Stimulated activated CD8-positive, alpha-beta memory T cell treated with anti-CD3 and anti-CD28 coated beads, Interleukin-15, amount 100 ng/mL, for 48 hours (primary cell): ENCODE data around the gene ZNF516.

Experiments
- DNase-seq, 2 donors: peaks; one replicate each; pipeline ENCODE4 v3.0.0-alpha.2; 2020; ENCODE audit warnings: low read depth in 2 of 2

The ZNF516 gene

DNA sequence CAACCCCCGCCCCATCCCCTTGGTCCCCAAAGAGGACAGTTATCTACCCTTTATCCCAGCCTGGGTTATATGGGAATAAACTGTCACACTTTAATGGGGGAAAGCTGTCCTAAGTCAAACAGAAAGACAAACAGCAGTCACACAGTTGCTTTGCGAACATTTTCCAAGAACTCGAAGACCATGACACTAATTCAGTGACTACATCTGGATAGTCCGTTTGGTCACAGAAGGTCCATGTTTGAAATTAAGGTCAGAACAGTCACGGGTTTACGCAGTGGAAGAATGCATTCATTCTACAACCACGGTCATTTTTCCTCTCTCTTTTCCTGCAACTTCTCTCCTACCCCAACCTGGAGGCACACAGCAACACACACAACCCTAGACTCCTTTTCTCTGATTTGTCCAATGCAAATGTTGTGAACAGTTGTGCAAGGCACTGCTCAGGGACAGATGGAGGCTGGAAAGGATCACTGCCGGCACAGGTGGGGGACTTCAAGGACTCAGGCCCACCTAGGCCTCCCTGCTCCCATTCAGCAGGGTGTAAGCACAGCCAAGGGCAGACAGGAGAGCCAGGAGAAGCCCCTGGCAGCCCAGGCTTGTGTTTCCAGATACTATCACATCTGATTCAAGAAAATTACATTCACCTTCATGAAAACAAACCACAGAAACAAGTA is 39.9 kb downstream of the ZNF516 start:
- DNase-seq: no peak

DNA sequence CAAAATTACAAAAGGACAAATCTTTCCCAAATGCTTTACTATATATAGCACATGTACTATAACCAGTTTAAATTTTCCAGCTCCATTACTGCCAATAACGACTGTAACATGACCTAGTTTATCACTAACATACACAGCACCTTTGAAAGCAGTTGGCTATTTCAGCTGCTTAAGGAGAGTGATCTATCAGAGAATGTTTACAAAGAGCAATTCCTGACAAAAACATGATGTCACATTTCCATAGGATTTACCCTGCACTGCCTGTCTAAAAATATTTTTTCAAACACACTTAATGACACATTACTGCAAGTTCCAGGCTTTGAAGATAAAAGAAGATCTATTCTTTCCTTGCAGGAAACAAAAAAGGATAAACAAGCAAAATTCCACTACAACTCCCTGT is 40.6 kb downstream of the ZNF516 start:
- DNase-seq: no peak

DNA sequence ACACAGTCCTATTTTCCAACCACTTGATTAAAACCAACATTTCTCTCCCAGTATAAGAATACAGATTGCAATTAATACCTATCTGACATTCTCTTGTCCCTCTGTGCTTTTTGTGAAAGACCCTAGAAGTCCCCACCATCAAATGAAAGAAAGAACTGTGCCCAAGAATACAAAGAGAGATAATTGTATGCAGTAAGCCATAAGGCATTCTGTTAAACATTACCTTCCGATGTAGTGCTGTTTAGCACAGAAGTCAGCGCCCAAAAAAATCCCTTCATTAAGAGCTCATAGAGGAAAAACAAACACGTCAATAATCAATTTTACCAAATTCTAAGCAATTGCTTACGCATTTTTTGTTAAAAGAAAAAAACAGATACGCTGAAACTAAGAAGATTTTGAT is 41.1 kb downstream of the ZNF516 start:
- DNase-seq: no peak

GRCh38 chr18:76453057-76453561 is 41.9 kb downstream of the ZNF516 start:
- DNase-seq: no peak

DNA sequence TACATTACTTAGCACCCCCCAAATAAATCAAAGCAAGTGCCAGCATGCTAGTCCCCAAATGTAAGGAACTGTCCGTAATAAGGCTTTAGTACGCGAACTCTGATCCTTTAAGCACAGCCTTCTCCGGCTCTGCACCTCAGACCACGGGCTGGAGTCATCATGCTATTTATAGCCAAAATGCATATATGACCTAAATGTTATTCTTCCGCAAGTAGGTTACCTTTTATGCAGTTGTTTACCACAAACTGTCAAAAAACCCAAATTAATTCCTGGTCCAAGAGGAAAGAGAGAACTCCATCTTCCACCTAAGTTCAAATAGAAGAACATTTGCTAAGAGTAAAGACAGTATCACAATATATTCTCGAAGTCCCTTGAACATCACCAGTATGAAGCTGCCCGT is 42.7 kb downstream of the ZNF516 start:
- DNase-seq: no peak

GRCh38 chr18:76451396-76452331 is 43.4 kb downstream of the ZNF516 start:
- DNase-seq: no peak

DNA sequence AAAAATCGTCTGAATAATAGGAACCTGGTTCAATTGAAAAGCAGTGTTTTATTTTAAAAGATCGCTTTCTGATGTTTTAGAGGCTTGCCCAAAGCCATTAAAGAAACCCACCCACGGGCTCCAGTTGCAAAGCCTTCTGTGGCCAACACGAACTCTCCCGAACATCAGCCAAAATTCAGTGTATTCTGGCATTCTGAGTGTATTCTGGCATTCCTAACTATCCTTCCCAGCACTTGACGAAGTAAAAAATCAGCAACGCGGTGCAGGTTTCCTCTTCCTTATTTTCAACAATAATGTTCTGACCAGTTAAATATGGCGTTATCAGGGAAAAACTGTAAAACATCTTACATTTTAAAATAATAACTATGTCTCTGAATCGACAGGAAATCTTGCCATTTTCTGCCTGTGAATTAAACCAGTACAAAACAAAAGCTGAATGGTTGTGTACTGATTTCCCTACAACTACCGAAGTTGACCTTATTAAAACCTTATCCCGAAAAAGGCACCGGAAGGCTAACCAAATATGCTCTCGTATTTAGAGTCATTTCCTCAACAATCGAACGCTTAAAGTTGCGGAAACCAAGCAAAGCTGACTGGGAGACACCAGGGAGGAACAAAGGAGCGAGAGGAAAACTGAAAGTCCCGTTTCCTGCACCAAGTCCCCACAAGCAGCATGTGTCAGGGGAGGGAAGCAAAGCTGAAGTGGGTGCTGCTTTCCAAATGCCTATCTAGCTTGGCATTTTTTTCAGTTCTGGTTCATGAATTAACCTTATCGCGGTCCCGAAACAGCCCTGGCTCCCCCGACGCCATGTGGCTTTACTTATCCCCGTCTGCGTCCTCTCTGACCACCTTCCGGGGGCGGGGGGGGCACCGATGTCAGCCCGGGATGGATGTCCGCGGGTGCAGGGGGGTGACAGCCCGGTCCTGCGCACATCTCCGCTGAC is 44.3 kb downstream of the ZNF516 start:
- peak in 1 of 2 donors; percentile 14 for DNase-seq

DNA sequence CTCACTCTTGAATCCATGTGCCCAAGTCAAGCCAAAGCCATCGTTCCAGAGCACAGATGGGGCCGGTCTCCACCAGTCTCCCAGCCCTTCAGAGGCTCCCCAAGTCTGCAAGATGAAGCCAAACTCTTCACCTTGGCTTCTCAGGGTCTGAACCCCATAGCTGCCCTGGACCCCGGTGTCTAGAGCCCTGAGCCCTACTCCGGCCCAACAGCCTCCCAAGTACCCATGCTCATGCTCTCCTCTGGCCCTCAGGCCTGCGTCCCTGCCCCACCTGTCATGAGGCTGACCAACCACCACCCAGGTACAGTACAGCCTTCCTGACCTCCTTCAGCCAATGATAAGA is 46.0 kb downstream of the ZNF516 start:
- DNase-seq: no peak

DNA sequence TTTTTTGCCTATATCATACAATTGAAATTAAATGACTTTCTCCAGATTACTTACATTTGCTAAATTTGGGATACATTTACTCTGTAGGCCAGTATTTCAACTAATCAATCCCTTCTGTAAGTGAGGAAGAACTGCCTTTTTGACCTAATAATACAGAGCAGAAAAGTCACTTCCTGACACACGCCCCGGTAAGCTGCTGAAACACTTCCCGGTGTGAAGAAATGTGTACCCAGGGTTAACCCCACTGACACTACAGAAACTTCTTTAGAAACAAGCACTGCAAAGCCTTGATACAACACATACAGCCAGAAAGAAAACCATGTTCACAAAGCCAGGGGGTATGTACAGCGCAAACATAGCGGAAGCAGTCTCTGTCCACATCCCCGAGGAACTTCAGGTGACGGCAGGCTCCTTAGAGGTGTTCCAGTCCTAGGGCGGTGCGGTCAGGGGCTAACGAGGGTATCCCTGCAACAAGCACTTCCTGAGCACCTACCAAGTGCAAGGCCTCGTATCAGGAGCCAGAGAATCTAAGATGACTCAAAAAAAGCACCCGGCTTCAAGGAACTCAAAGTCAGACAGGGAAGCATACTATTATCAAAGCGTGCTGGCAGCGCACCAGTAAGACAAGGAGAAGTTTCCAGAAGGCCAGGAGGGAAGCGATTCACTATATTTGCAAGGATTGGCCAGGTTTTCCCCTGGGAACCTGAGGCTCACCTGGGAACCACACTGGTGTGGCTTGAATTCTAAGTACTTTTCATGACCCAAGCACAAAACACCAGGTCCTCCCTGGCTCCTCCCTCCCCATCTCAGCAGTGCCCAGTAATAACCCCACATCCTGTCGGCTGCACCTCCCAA is 46.6 kb downstream of the ZNF516 start:
- DNase-seq: no peak

DNA sequence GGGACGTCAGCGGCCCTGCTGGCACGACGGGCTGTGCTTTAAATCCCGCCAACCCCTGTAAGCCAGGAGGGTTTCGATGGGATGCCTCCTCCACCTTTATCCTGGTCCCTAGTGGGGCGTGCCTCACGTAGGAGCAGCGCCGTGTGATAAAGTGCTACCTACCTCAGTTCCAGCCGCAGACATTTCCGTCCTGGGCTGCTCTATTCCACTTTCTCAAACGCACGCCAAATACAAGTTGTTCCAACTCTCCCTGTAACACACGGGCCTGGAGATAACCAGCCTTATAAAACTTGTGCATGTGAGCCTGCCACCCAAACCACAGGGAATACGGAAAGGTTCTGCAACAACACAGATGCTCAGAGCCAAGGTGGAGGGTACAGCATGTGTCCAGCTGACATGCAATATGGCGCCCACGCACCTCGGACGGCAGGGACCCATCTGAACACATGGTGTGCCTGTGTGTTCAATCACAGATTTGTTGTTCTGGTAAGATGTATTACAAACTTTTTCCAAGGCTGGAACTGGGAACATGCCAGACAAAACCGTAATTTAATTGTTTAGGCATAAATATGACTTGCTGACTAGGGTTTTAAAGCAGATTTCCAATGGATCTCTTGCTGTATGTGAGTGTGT is 47.7 kb downstream of the ZNF516 start:
- DNase-seq: no peak

DNA sequence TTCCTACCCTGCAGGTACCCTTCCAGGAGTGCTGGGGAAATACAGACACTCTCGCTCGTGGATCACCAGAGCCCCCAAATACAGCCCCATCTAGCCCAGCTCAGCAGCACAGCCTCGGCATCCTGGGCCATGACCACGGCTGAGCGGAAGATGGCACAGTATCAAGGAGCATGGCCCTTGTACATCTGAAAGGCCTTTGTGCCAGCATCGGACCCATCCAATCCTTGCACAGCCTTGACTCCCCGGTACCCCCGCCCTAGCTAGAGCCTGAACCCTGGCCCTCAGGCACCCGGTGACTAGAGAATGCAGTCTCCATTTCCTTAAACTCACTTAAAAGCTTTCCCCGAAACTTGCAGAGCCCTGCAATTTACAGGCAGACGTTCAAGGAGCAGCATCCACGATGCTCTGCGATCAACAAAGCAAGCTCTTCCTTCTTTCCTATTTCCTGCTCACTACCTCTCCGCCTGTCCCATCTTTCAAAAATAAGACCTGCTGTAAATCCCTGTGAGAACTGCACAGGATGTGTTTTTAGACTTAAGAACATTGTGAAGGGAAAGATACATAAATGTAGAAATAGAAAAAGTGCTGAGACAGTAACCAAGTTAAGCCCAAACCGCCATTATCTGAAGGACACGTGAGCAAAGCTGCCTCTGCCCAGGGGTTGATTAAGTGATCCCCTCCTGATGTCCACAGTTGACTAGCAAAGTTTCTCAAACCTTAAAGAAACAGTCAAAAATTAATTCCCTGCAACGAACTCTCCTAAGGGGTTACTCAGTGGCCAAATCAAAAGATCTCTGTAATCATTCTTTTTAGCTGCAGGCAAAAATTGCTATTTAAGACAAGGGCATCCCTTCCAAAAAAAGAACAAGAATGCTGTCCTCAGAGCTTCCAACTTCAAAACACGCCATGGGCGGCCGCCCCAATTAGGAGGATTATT is 48.5 kb downstream of the ZNF516 start:
- DNase-seq: no peak

- DNase-seq: no peak
These were observed 49.3 kb downstream of the ZNF516 start for GRCh38 chr18:76445741-76446232.

DNA sequence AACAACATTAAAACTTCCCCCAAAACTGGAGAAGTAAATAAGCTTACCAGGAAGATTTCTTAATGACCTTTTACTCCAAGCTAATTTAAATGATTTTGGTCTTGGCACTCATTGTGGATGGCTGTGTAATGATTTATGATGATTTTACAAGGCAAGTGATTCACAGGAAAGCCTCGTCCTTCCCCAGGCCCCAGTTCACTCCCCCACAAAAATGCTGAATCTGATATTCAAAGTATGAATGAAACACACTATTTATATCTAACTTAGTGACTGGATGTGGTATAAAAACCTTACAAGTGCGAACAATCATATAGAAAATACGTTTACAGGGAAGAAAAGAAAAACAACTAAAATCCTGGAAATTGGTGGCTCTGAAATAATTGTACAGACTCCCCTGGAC is 49.8 kb downstream of the ZNF516 start:
- DNase-seq: no peak

DNA sequence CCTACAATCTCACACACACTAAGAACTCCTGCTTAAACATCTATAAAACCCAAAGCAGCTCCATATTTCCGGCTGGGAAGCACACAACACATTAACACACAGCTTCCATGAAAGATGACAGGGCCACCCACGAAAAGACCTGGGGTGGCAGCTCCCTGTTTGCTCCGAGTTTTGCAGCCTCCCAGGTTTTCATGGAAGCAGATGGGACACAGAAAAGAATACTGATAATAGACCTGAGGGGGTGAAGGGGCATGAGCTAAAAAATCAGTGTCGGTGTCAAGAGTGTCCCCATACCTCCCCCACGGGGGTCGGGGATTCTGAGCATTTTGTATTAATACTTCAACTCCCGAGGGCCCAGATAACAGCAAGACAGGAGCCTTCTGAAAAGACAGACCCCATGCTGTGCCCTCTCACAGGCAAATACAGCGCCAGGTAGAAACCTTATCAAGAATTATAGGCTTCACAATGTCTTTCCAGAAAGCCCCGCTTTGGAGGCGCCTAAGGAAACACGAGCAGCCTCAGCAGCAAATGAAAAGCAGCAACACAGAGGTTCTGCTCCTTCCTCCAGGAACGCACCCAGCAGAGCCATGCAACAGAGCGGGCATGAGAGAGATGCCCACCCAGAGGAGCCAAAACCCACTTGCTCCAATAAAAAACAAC is 50.5 kb downstream of the ZNF516 start:
- DNase-seq: no peak

DNA sequence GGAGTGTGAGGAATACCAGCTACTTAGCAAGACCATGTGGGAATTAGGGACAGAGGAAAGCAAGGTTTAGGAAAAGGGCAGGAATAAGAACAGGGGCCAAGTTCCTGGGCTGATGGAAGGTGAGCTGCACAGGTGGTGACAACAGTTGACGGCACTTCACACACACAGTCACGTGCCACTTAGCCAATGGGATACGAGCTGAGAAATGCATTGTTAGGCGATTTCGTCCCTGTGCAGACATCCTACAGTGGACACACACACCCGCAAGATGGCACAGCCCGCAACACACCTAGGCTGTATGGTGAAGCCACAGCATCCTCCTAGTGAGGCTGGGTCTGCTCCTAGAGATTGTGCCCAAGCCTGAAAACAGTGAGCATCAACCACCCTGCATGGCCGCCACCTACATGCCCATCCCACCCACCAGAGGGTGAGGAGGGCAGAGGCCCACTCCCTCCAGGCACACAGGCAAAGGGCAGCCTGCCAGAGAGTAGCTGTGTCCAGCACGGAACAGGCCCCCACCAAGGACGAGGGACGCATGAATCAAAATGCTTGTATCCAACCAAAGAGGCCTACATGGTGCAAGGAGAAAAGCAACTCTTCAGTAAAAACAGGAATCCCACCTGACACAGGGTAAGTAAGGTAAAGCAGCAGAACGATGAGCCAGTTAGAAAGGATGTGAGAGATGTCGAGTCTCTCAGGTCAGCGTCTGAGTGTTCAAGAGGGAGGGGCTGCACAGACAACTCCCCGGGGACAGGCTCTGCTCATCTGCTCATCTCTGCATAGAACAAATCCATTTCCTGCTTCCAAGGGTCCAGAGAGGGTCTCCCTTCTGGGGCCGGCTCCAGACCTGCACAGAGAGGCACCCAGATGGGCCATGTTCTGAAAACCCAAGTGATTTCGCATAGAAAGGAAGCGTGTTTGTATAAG is 51.3 kb downstream of the ZNF516 start:
- no peak for DNase-seq

- DNase-seq: no peak
These were observed 52.5 kb downstream of the ZNF516 start for GRCh38 chr18:76442413-76443171.
